ENCODE measurements around the gene LRBA. TPM values are rescaled to one million over a fixed set of nuclear protein-coding genes. Genes with fewer than 3 reads are reported as not detected.
"Not testable (repeated sequence)": the region's sequence is repeated elsewhere in the genome, so short reads cannot be mapped to it uniquely, and the experiment has no call there.

The LRBA gene
- polyA plus RNA-seq, 2 of the 4 experiments (the other 2 are of a cell fraction) = 10.7 to 25.1 TPM

- TF ChIP-seq KDM5A (IDR thresholded peaks at IDR 0.05) (no peak), EP300 (IDR thresholded peaks at IDR 0.05) (no peak)
- TF ChIP-seq, protein P1, sequence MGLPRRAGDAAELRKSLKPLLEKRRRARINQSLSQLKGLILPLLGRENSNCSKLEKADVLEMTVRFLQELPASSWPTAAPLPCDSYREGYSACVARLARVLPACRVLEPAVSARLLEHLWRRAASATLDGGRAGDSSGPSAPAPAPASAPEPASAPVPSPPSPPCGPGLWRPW (IDR thresholded peaks at IDR 0.05) = no peak
Observed at GRCh38 chr4:150668824-150669223, 346.3 kb downstream of the LRBA start (continued).

DNA sequence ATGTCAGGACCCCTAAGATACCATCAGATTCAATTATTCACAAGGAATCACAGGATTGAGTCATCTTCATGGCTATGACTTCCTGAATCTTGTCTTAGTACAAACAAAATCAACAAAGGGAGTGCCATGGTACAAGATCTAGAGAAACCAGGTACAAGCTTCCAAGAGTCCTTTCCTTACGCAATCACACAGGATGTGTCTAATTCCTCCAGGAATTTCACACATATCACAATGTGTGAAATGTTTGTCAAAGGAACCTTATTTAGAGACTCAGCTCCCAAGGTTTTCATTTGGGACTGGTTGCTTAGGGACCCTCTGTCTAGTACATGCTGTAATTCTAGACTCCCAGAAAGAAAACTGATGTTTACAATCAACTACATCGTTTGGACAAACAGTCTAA lies 350.1 kb downstream of the LRBA start:
- no peak overlapping the region for H3K4me3 ChIP-seq
- TF ChIP-seq JUNB (IDR thresholded peaks at IDR 0.05) = 0 out of 2 replicates have a peak, but pooled peaks have one; percentile 36
- peak; percentile 63 to 84; a peak in 3 of 4 replicates for TF ChIP-seq CEBPB (IDR thresholded peaks at IDR 0.05)
- no peak for TF ChIP-seq CHD2 (IDR thresholded peaks at IDR 0.05; ENCODE audit: low read length, partially characterized antibody)
- TF ChIP-seq CBX2 (IDR thresholded peaks at IDR 0.05; ENCODE audit: borderline replicate concordance, low read depth) = no peak
- TF ChIP-seq FOSL2 (IDR thresholded peaks at IDR 0.05) = no peak
- peak; percentile 41 for TF ChIP-seq FOSL2 (CRISPR knock-in tag; IDR thresholded peaks at IDR 0.05)
- 0 out of 5 replicates have a peak, but pooled peaks of 1 of the 2 experiments have one; percentile 18 for TF ChIP-seq EP300 (IDR thresholded peaks at IDR 0.05)
- peak; percentile 40; the same call in 1 of the 2 replicates for TF ChIP-seq GATA3 (IDR thresholded peaks at IDR 0.05; ENCODE audit: borderline replicate concordance)
- ChIA-PET POLR2A (no interaction called here), CTCF (interaction anchor here (1.8 kb wide), 1 partner anchor 10 kb away, joined by 5 read pairs; no protein-coding TSS in a partner anchor)
- H3K27ac ChIP-seq = peak overlapping the region; percentile 61 to 64; a peak in 3 of 6 replicates
- peak overlapping the region; percentile 47 for H3K4me2 ChIP-seq
- no peak for FAIRE-seq
- no peaks in the 10 kb centered on the region for H3K9me3 ChIP-seq
- 27% methylated on average over 2 of the region's 2 CpGs for WGBS (ENCODE audit: missing lambda C conversion rate)
- peak in 1 of 2 experiments; percentile 70 for DNase-seq (ENCODE audit: low read depth in 1 of 2, low spot score in 1 of 2)
- ATAC-seq = peak; percentile 64 to 68; a peak in 5 of 6 replicates
- peaks cover 17% of the 10 kb centered on the region for H3K4me1 ChIP-seq

- 95% methylated on average over 1 of the region's 1 CpG for WGBS (ENCODE audit: missing lambda C conversion rate)
- H3K4me3 ChIP-seq = no peak overlapping the region
- DNase-seq (ENCODE audit: low read depth in 1 of 2, low spot score in 1 of 2) (no peak), ATAC-seq (no peak), FAIRE-seq (no peak)
- TF ChIP-seq HOXB13 (CRISPR knock-in tag; IDR thresholded peaks at IDR 0.05; ENCODE audit: low read depth) (no peak), CBX2 (IDR thresholded peaks at IDR 0.05; ENCODE audit: borderline replicate concordance, low read depth) (no peak), EP300 (IDR thresholded peaks at IDR 0.05) (no peak), HOXB5 (CRISPR knock-in tag; IDR thresholded peaks at IDR 0.05) (no peak), HEYL (CRISPR knock-in tag; IDR thresholded peaks at IDR 0.05) (no peak), RARB (CRISPR knock-in tag; IDR thresholded peaks at IDR 0.05) (no peak), CHD4 (IDR thresholded peaks at IDR 0.05; ENCODE audit: borderline replicate concordance) (no peak), EHMT2 (IDR thresholded peaks at IDR 0.05; ENCODE audit: low read depth) (no peak), JUN (IDR thresholded peaks at IDR 0.05) (no peak), NR3C1 (IDR thresholded peaks at IDR 0.05) (no peak)
- TF ChIP-seq, protein P2, sequence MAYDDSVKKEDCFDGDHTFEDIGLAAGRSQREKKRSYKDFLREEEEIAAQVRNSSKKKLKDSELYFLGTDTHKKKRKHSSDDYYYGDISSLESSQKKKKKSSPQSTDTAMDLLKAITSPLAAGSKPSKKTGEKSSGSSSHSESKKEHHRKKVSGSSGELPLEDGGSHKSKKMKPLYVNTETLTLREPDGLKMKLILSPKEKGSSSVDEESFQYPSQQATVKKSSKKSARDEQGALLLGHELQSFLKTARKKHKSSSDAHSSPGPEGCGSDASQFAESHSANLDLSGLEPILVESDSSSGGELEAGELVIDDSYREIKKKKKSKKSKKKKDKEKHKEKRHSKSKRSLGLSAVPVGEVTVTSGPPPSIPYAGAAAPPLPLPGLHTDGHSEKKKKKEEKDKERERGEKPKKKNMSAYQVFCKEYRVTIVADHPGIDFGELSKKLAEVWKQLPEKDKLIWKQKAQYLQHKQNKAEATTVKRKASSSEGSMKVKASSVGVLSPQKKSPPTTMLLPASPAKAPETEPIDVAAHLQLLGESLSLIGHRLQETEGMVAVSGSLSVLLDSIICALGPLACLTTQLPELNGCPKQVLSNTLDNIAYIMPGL (CRISPR knock-in tag; IDR thresholded peaks at IDR 0.05; ENCODE audit: borderline replicate concordance) = no peak
- TF ChIP-seq, protein P1 (IDR thresholded peaks at IDR 0.05) = no peak
- CTCF ChIA-PET = no interaction called here
- H3K9me3 ChIP-seq = no peaks in the 10 kb centered on the region
- POLR2A ChIA-PET = no interaction called here
- H3K4me2 ChIP-seq = no peak overlapping the region
- H3K4me1 ChIP-seq = peaks cover 17% of the 10 kb centered on the region
- H3K27ac ChIP-seq = peak overlapping the region in 1 of 2 experiments; percentile 1; a peak in 1 of 6 replicates
Observed at GRCh38 chr4:150662686-150663085, 352.4 kb downstream of the LRBA start.

- POLR2A ChIA-PET = not testable (repeated sequence)
Observed at GRCh38 chr4:150661551-150661950, 353.5 kb downstream of the LRBA start.

DNA sequence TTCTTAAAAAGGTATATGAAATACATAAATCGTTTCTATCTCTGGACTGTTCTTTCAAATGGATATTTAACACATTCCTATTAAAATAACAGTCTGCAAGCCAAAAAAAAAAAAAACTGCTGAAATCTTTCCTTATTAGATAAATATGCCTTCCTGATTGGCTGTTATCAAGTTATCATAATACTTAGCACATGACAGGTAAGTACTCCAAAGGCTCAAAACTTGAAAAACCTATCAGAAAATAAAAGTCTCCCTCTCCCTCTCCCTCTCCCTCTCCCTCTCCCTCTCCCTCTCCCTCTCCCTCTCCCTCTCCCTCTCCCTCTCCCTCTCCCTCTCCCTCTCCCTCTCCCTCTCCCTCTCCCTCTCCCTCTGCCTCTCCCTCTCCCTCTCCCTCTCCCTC lies 356.8 kb downstream of the LRBA start:
- H3K9me3 ChIP-seq; POLR2A ChIA-PET; CTCF ChIA-PET; H3K27ac ChIP-seq; ATAC-seq; H3K4me2 ChIP-seq; FAIRE-seq; H3K4me1 ChIP-seq; DNase-seq (ENCODE audit: low read depth in 1 of 2, low spot score in 1 of 2); H3K4me3 ChIP-seq: not testable (repeated sequence)
- 44% methylated on average over 1 of the region's 1 CpG for WGBS (ENCODE audit: missing lambda C conversion rate)

More at GRCh38 chr4:150661551-150661950, 353.5 kb downstream of the LRBA start:
- DNase-seq (ENCODE audit: low read depth in 1 of 2, low spot score in 1 of 2); H3K4me3 ChIP-seq; ATAC-seq; CTCF ChIA-PET; H3K27ac ChIP-seq; H3K4me2 ChIP-seq; H3K9me3 ChIP-seq; FAIRE-seq: not testable (repeated sequence)
- 84% methylated on average over 6 of the region's 6 CpGs for WGBS (ENCODE audit: missing lambda C conversion rate)
- peaks cover 17% of the 10 kb centered on the region for H3K4me1 ChIP-seq

Data from A549 (cell line).